ENCODE data around the gene PRDX1. TPM values are rescaled to one million over a fixed set of nuclear protein-coding genes. Genes with fewer than 3 reads are reported as not detected.
"Not testable (repeated sequence)": the region's sequence is repeated elsewhere in the genome, so short reads cannot be mapped to it uniquely, and the experiment has no call there.

The PRDX1 gene
- total RNA-seq, 1 donor, result 467 TPM

DNA sequence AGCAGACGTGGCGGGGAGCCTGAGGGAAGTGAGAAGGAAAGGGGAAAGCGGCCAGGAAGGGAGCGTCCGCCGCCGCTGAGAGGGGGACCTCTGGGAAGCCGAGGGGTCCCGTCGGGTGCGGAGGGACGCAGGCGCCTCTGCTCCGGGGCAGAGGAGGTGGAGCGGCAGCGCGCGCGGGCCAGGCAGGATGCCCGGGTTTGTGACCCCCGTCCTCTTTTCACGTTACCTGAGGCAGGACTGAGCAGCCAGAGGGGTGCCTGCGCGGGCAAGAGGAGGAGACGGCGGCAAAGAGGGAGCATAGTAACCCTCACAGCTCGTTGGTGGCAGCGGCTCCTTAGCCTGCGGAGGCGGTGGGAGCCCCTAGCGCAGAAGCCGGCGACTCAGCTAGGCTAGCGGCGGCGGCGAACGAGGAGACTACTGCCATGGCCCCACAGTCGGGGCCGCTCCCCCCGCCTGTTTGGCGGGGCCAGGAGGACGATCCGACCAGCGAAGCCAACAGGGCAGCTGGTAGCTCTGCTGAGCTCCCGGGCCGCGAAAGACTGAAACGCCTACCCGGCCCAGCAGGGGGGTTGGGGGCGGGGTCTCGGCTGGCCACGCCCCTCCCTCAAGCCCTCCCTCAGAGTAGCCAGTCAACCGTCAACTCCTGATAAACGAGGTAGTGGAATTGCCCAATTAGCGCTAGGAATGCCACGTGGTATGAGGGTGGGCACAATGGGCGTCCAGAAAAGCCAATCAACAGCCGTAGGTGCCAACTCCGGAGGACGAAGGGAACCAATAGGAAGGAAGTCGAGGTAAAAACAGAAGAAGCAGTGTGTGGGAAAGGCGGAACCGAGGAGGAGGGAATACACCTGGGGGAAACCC, 30.8 kb downstream of the PRDX1 start, which contains the start of gene TESK2:
Gene TESK2 (minus strand): TSS at position 538 of the 861 bp plus-strand sequence. CDS start 33,378 bp downstream, outside the sequence.
- peak within 1 kb of the TSS; percentile 85 for H3K4me3 ChIP-seq (ENCODE audit: low read depth, low read length)
- peak; percentile 100 for DNase-seq (ENCODE audit: low read depth)
- TF ChIP-seq CTCF (IDR thresholded peaks at IDR 0.05; ENCODE audit: insufficient read depth, low read length), result peak; percentile 5

- peak; percentile 34 for DNase-seq (ENCODE audit: low read depth)
- no peak for TF ChIP-seq CTCF (IDR thresholded peaks at IDR 0.05; ENCODE audit: insufficient read depth, low read length)
- H3K4me3 ChIP-seq (ENCODE audit: low read depth, low read length), result peak overlapping the region; percentile 85
Observed at GRCh38 chr1:45490121-45490625, 31.5 kb downstream of the PRDX1 start.

GRCh38 chr1:45489379-45489778, 32.3 kb downstream of the PRDX1 start:
- not testable (repeated sequence) for DNase-seq (ENCODE audit: low read depth); H3K4me3 ChIP-seq (ENCODE audit: low read depth, low read length)

GRCh38 chr1:45488666-45489377, 32.9 kb downstream of the PRDX1 start:
- no peak for DNase-seq (ENCODE audit: low read depth)
- no peak for TF ChIP-seq CTCF (IDR thresholded peaks at IDR 0.05; ENCODE audit: insufficient read depth, low read length)
- no peak overlapping the region for H3K4me3 ChIP-seq (ENCODE audit: low read depth, low read length)

GRCh38 chr1:45485949-45486348, 35.7 kb downstream of the PRDX1 start:
- H3K4me3 ChIP-seq (ENCODE audit: low read depth, low read length), result no peak overlapping the region
- TF ChIP-seq CTCF (IDR thresholded peaks at IDR 0.05; ENCODE audit: insufficient read depth, low read length), result no peak
- DNase-seq (ENCODE audit: low read depth), result no peak

DNA sequence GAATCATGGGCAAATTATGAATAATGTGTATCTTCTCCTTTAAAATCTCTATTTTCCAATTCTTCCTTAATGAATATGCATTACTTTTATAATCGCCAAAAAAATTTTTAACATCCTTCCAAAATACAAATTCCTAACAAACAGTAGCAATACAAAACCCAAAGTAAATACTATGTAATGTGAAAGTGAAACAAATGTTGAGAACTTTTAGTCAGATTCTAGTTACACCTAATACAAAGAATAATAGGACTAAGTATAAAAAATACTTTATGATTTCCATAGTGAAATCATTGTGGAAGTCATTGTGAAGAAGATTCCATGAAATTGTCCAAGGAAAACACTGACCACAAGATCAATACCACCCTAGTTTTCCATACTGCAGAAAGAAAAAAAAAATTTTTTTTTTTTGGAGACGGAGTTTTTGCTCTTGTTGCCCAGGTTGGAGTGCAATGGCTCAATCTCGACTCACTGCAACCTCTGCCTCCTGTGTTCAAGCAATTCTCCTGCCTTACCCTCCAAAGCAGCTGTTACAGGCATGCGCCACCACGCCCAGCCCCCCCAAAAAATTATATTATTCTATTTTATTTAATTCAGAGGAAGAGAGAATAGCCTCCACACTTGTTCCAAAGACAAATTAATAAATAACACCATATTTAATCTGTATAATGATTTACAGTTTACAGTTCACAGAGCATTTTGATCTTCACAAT, 42.5 kb downstream of the PRDX1 start:
- DNase-seq (ENCODE audit: low read depth), result no peak
- no peak for TF ChIP-seq CTCF (IDR thresholded peaks at IDR 0.05; ENCODE audit: insufficient read depth, low read length)
- no peak overlapping the region for H3K4me3 ChIP-seq (ENCODE audit: low read depth, low read length)

Data from fibroblast of the aortic adventitia (primary cell).